Stimulated activated CD8-positive, alpha-beta memory T cell treated with anti-CD3 and anti-CD28 coated beads, Interleukin-7, amount 100 ng/mL, for 24 hours (primary cell): ENCODE results near the gene DEK.
A peak's percentile ranks its signal among the peaks of the same experiment; 100 is the strongest.
"Not testable (repeated sequence)": the region's sequence is repeated elsewhere in the genome, so short reads cannot be mapped to it uniquely, and the experiment has no call there.

Experiments used
- DNase-seq: peaks from one replicate; pipeline ENCODE4 v3.0.0-alpha.2; 2020; ENCODE audit warnings: low read depth

Gene DEK, protein sequence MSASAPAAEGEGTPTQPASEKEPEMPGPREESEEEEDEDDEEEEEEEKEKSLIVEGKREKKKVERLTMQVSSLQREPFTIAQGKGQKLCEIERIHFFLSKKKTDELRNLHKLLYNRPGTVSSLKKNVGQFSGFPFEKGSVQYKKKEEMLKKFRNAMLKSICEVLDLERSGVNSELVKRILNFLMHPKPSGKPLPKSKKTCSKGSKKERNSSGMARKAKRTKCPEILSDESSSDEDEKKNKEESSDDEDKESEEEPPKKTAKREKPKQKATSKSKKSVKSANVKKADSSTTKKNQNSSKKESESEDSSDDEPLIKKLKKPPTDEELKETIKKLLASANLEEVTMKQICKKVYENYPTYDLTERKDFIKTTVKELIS

DNA sequence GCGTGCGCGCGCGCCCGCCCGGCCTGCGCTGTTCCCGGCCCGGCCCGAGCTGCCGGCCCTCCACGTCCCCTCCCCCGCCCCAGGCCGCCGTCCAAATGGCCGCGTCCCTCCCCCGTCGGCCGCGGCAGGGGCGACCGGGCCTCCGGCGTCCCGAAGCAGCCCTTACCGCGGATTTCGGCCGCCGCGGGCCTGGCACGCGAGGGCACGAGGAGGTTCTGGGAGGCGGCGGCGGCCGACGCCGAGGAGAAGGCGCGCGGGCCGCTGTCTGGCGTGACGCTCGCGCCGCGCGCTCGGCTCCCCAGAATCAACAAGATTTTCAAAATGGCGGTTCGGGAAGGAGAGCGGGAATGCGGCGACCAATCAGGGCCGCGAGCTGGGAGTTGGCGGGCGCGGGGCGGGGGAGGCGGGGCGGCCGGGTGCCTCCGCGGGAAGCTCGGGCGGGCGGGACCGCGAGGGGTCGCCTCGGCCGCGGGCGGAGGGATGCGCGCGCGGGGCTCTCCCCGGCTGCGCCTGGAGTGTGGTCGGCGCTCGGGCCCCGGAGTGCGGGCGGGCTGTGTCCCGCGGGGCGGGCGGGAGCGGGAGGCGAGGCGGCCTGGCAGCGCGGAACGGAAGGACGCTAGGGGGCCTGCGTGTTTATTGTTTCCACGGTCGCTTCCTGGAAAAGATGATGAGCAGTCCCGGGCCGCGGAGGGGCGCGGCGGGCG lies at the start of gene DEK:
TSS of gene DEK (minus strand) at position 312 of the 704 bp plus-strand sequence. CDS start 543 bp downstream, outside the sequence.
- DNase-seq = peak; percentile 64

DNA sequence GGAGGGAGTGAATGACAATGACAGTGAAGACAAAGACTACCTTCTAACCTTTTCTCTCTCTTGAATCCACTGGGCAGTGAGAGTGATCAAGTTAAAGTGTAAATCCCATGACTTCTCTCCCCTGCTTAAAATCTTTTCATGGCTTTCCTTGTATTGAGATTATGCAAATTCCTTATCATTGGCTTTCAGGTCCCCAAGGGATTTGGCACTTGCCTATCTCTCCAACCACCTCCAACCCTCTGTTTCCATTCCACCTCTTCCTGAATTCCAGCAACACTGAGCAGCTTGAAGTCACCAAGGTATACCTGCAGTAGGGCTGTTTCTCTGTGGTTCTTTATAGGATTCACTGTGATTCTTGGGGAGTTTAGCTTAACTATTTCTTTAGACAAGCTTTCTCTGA lies 48.0 kb upstream of the DEK start:
- DNase-seq = no peak

DNA sequence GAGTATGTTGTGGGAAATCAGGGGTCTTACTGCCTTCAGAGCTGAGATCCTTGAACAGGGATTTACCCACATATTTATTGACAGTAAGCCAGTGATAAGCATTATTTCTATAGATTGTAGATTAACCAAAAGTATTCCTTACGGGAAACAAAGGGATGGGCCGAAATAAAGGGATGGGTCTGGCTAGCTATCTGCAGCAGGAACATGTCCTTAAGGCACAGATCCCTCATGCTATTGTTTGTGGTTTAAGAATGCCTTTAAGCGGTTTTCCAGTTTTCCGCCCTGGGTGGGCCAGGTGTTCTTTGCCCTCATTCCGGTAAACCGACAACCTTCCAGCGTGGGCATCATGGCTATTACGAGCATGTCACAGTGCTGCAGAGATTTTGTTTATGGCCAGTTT lies 45.7 kb upstream of the DEK start:
- DNase-seq = not testable (repeated sequence)

DNA sequence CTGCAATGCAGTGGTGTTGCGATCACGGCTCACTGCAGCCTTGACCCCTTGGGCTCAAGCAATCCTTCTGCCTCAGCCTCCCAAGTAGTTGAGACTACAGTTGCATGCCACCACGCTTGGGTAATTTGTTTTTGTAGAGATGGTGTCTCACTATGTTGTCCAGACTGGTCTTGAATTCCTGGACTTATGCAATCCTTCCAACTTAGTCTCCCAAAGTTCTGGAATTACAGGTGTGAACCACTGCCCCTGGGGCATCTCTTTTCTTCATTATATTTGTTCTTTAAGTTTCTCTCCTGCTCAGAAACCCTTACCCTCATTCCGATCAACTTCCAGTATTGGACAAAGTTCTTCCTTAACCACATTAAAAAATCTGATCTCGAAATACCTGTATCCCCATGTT lies 44.7 kb upstream of the DEK start:
- no peak for DNase-seq

DNA sequence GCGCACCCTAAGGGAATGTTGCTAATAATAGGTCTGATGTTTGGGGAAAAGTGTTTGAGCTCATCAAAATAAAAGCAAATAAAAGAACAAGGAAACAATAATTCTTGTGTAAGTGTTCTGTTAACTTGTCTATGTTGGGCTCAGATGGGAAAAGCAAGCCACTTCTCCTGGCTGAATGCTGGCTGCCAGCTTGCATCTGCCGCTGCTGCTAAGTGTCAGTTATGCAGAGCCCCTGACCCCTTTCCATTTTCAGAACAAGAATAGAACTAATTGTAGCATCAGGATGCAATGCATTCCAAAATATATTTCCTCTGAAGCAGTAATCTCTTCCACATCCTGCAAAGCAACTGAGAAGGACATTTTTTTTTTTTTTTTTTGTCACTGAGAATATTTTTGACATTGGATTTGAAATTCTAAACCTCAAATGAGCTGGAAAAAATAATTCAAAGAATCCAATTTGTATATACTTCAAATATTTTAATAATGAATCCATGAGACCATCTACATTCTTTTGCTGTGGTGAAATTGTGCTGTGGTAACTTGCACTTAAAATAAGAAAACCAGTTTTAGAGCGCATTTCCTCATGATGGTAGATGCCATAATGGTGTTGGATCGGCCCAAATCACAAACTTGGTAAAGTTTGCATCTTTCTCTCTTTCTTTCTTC lies 43.9 kb upstream of the DEK start:
- no peak for DNase-seq

DNA sequence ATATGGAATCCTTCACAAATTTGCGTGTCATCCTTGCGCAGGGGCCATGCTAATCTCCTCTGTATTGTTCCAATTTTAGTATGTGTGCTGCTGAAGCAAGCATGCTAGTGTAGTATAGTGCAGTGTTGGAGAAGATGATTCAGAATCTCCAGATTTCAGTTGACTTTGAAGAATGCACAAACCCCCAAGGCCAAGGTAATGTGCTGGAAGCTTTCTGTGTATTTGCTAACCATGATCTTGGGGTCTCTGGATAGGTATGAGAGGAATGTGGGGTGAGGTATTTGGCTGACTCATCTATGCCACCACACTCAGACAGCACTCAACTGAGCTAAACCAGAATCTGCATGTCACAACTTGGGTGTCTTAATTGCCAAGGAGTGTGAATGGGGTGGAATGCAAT lies 42.6 kb upstream of the DEK start:
- no peak for DNase-seq

DNA sequence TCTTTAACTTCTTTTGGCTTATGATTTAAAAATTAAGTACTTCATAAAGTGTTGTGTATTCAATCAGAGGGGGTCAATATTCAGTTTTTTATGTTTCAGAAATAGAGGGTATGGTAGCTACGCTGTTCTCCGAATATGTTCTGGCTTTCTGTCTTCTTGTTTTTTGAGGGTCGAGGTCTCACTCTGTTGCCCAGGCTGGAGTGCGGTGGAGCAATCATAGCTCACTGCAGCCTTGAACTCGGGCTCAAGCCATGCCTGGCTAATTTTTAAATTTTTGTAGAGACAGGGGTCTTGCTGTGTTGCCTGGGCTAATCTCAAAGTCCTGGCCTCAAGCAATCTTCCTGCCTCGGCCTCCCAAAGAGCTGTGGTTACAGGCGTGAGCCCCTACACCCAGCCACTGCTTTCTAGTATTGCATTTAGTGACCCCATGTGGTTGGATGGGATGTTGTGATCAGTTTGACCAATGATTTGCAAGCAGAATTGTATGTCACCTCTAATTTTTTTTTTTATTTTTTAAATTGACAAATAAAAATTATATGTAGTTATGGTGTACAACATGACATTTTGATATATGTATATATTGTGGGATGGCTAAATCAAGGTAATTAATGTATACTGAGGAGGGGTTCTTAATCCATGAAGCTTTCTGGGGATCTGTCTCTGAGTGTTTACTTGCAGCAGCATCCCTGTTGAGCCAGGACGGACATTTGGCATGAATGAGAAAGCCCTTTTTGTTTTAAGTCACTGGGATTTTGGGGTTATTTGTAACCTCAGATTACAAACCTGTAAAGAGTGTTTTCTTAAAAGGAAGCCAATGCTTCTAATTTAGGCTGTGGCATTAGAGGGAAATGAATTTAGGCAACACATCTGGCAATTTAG lies 38.5 kb upstream of the DEK start:
- no peak for DNase-seq

DNA sequence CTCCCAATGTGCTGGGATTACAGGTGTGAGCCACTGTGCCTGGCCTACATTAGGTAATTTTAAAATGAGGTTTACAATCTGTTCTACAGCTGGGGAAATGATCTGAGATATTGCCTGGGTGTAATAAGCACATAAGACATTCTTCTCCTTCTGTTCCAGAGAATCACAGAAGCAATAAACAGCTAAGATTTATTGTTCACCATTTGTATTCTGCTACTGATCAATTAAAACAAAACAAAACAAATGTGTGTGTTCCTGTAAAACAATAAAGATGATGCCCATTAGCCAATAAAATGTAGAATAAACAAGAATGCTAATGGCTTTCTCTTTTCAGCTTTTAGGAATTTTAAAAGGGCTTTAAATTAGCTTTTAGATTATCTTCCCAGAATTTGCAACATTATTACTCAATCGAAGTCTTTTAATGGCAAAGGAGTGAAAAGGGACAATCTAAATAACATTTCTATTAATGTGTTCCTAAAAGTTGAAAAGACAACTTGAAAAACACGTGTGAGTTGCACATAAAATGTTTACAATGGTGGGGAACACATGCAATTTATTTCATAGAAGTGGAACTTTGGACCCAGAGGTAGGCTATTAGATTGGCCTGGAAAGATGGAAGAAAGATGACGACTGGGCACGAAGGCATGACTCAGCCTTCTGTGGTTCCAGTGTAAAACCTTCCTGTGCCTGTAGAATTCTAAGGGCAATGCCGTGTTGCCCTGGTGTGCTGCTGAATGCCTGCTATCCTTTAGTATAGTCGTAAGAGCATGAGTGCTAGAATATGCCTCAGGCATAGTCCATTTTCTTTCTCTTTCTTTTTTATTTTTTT lies 29.0 kb upstream of the DEK start:
- no peak for DNase-seq

DNA sequence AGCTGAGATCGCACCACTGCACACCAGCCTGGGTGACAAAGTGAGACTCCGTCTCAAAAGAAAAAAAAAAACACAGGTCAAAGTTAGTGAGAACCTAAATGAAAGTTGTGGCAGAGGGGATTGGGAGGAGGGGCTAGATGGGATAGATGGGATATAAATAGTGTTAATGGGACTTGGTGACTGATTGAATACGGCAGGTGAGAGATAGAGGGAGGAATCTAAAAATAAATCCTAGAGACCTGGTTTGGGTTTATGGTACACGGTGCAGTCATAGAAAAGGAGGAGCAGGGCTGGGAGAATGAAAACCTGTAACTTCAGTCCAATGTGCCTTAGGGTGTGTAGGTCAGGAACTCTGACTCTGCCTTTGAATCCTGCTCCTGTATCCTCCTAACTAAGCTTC lies 25.0 kb upstream of the DEK start:
- DNase-seq = no peak

DNA sequence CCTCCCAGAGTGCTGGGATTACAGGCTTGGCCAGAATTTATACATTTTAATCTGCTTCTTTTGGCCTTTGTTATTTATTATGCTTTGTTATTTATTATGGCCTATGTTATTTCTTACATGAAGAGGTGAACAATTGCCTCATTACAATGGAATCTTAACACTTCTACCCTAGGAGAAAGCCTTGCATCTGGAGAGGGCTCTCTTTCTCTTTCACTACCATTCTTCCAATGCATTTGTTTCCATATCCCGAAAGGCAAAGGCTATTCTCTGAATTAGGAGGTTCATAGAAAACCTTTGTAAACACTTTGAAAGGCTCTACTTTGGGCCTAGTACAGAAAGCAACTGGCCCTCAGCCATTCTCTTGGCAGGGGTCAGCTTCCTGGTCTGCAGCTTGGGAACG lies 19.9 kb upstream of the DEK start:
- no peak for DNase-seq

DNA sequence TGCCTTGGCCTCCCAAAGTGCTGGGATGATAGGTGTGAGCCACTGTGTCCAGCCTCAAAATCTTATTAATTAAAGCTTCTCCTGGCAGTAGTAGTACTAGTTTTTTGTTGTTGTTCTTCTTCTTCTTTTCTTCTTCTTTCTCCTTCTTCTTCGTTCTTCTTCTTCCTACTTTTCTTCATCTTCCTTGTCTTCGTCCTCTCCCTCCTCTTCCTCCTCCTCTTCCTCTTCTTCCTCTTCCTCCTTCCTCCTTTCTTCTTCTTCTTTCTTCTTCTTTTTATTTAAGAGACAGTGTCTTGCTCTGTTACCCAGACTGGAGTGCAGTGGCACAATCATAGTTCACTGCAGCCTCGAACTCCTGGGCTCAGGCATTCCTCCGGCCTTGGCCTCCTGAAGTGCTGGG lies 17.2 kb upstream of the DEK start:
- no peak for DNase-seq

DNA sequence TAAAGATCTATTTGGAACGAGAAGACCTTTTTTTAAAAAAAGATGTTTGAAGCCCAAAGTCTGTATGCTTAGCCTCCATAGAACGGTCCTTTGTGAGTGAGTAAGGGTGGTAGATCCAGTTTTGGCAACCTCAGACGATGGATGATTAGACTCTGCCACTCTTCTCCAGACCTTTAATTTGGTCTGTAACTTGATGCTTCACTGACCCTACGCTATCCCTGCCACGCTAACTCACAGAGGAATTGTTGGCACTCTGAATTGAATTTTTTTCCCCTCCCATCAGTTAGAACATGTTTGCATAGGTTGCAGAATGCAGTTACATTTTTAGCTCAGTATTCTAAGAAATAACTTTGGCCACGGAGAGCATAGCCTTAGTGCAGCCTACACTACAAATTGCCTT lies 15.8 kb upstream of the DEK start:
- DNase-seq = no peak

DNA sequence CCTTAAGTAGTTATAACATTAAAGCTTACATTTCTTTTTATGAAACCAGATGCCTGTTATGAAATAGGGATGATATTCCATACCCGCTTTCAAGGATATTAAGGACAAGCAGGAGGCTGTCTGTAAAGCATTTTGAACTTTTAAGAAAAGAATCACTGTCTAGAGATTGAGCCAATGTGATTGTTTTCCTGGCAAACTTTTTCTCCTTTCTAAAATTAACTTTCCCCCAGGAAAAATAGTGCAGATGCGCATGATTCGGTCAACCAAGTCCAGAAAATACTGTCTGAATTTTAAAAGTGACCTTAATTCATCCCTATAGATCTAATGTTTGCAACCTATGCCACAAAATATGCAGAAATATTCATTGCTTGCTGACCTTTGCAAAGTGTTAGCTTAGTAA lies 15.1 kb upstream of the DEK start:
- no peak for DNase-seq

DNA sequence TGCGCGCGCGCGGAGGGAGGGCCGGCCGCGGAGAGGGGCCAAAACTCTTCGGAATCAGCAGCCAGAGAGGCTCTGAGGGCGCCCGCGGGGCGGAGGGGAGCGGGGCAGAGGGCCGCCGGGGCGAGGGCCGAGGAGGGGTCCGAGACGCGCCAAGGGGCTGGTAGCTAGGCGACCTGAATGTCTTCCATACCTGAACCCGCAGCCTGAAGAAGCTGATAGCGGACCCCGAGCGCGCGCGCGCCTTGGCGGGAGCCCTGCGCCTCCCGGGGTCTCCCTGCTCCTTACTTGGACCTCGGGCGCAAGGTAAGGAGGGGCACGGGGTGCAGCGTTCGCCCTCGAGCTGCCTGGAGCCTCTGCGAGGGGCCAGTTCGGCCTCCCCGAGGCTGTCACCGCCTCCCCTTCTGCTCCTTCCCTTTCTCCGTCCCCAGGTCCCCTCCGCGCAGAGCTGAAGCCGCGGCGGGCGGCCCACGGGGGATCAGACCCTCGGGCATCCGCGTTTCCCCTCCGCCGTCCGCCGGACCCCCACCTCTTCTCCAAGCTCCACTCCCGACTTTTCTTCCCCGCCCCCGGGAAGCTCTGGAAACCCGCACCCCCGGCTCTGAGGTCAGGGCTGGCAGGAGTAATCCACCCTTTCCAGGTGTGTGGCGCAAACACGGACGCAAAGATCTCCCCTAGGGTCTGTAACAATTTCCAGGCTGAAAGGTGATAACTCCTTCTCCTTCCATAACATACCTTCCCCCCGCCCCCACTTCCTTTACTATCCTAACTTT lies 13.1 kb upstream of the DEK start:
- no peak for DNase-seq

DNA sequence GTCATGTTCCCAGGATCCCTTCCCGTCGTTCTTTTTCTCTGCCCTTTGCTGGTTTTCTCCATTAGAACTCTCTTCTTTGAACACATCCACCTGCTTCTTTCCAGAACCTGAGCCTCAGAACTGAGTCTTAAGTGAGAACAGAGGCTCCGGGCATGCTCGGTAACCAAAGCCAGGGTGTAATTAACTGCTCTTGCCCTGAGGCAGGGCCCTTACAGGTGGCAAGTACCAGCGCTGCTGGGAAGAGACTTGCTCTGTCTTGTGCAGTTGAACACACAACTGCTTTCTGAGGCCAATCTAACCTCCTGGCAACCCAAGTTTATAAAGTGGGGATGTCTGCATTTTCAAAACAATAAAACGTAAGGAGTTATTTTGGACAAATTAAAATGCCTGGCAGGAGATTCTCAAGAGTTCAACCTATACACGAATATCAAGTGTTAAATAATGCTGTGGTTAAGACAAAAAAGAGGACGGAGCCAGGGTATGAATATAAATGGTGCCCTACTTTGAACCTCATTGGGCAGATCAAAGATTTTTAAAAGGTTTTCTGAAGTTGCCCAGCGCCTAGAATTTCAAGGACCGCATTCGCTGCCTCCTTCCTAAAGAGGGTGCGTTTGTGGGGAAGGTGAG lies 12.4 kb upstream of the DEK start:
- DNase-seq = no peak

DNA sequence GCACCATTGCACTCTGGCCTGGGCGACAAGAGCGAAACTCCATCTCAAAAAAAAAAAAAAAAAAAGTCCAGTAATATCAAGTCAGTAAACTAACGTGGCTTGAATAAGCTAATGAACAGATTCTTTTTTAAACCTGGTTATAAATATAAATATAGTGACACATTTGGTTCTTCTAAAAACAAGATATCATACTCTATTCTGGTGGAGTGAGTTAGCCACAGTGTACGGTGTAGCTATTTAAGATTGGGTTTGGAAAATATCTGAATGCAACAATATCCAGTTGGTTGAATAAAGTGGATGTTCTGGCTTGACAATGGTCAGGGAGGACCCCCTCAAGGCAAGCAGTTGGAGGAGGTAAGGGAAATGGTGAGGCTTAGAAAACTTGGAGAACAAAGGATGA lies 5.9 kb upstream of the DEK start:
- no peak for DNase-seq

DNA sequence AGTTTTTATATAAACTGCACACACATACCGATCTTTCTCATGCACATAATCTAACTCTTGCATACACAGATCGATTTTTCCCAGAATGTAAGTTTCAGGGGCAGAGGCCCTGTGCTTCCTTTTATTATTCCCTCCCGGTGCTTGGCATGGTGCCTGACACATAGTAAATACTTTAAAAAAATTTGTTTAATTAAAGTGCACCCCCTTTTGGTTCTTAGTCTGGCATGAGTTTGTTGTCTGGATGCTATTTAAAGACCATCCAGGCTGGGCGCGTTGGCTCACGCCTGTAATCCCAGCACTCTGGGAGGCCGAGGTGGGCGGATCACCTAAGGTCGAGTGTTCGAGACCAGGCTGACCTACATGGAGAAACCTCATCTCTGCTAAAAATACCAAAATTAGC lies 5.4 kb upstream of the DEK start:
- no peak for DNase-seq

DNA sequence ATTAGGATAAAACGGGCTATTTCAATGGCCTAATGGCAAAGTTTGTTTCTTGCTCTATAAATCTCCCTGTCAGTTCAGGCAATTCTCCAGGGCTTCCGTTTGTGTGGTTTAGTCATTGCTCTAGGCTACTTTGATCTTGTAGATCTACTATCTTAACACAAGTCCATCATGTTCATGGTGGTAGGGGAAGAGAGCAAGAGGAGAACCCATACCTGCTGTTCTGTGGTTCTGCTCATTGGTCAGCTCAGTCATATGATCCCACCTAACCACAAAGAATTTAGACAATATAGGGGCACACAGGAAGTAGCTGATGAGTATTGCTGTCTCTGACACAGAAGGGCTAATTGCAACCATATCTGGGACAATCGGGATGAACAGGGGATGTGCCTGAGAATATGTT lies 4.9 kb upstream of the DEK start:
- no peak for DNase-seq

DNA sequence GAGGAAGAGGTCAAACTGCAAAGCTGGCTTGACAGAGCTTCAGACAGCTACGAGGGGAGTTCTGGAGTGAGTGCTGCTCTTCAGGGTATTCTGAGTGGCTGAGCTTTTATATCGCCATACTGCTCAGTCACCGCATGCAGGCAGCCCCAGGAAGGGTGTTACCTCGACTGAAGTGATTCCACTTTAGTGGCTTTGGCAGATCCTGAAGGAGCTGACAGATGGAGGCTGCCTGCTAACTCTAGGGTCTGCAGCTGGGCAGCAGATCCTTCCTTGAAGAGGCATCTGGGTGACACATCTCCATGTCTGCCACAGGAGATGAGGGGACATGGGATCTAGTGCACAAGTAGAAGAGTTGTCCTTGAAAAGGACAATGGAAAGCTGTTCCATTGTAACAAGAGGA lies 3.7 kb upstream of the DEK start:
- DNase-seq = no peak

DNA sequence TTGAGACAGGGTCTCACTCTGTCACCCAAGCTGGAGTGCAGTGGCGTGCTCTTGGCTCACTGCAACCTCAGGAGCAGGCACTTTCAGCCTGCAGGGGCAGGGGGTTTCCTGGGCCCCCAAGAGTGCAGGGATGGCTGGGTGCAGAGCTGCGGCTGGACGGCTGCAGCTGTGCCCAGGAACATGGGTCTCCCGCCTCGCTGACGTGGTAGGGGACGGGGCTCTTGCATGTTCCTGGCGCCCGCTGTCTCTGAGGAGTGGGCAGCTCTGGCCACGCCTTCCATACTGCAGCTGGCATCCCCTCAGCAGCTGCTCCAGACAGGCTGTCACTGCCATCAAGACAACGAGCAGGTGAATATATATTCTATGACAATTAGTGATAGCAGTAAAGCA lies 2.2 kb upstream of the DEK start:
- no peak for DNase-seq
